HL-60 (cell line): Measurements from ENCODE around the gene AK5.

Source experiments
- CTCF ChIP-seq: IDR thresholded peaks from one replicate; pipeline ENCODE4 v1.5.1; 2011; ENCODE audit warnings: low read length, control low read depth, inconsistent platforms; ENCODE audit not compliant: insufficient read depth
- GABPA ChIP-seq: IDR thresholded peaks from 2 replicates; pipeline ENCODE4 v1.6.1; 2012; ENCODE audit warnings: low read depth
- POLR2AphosphoS5 ChIP-seq: IDR thresholded peaks from 2 replicates; pipeline ENCODE4 v1.6.1; 2012; ENCODE audit warnings: low read depth
- REST ChIP-seq: IDR thresholded peaks from 2 replicates; pipeline ENCODE4 v1.6.1; 2012; ENCODE audit warnings: low read depth; ENCODE audit not compliant: insufficient replicate concordance
- SPI1 ChIP-seq: IDR thresholded peaks from 2 replicates; pipeline ENCODE4 v1.6.1; 2012; ENCODE audit warnings: low read depth, mild to moderate bottlenecking, borderline replicate concordance

- no peak for TF ChIP-seq CTCF
- TF ChIP-seq POLR2AphosphoS5 = no peak
- TF ChIP-seq REST = no peak
- TF ChIP-seq GABPA = no peak
- no peak for TF ChIP-seq SPI1
These were observed 257.8 kb downstream of the AK5 start for GRCh38 chr1:77539519-77540142.
